SK-N-SH treated with all-trans-retinoic acid at 6 μM for 48 hours (cell line): ENCODE data around the gene IGSF11.
A peak's percentile ranks its signal among the peaks of the same experiment; 100 is the strongest.
"Not testable (repeated sequence)": the region's sequence is repeated elsewhere in the genome, so short reads cannot be mapped to it uniquely, and the experiment has no call there.

Source experiments
- ATAC-seq: fragments of 200-7000 bp; cut with Tn5 transposase; 3 replicates; pipeline ENCODE4 v1.9.1; 2020; ENCODE audit warnings: mild to moderate bottlenecking, moderate library complexity
- ARNTL ChIP-seq: fragments of 450-650 bp; formaldehyde crosslinking; IDR thresholded peaks from 2 replicates; pipeline ENCODE4 v1.5.0; 2020; ENCODE audit warnings: low read depth, mild to moderate bottlenecking, moderate library complexity, borderline replicate concordance
- BACH2 ChIP-seq: fragments of 250-450 bp; sonication (Bioruptor Pico); IDR thresholded peaks from 2 replicates; pipeline ENCODE4 v1.9.0; 2021; ENCODE audit warnings: mild to moderate bottlenecking, borderline replicate concordance
- CSDC2 ChIP-seq: fragments of 250-450 bp; sonication (Bioruptor Pico); IDR thresholded peaks from 2 replicates; pipeline ENCODE4 v1.5.0; 2020; ENCODE audit warnings: mild to moderate bottlenecking, moderate library complexity
- GLIS3 ChIP-seq: fragments of 250-450 bp; sonication (Bioruptor Pico); IDR thresholded peaks from 2 replicates; pipeline ENCODE4 v1.5.0; 2020; ENCODE audit warnings: mild to moderate bottlenecking, moderate library complexity
- ISL1 ChIP-seq: fragments of 250-450 bp; sonication (Bioruptor Pico); IDR thresholded peaks from 2 replicates; pipeline ENCODE4 v2.1.2; 2022; ENCODE audit warnings: mild to moderate bottlenecking, moderate library complexity
- OSR1 ChIP-seq: fragments of 250-450 bp; sonication (Bioruptor Pico); IDR thresholded peaks from 2 replicates; pipeline ENCODE4 v1.8.0; 2022; ENCODE audit warnings: moderate library complexity, mild to moderate bottlenecking, inconsistent platforms
- PPARA ChIP-seq: fragments of 250-450 bp; sonication (Bioruptor Pico); IDR thresholded peaks from 2 replicates; pipeline ENCODE4 v1.5.0; 2020; ENCODE audit warnings: mild to moderate bottlenecking, borderline replicate concordance
- RARB ChIP-seq: fragments of 250-450 bp; sonication (Bioruptor Pico); IDR thresholded peaks from 2 replicates; pipeline ENCODE4 v1.8.0; 2021; ENCODE audit warnings: mild to moderate bottlenecking, moderate library complexity
- SNAI2 ChIP-seq: fragments of 250-450 bp; sonication (Bioruptor Pico); IDR thresholded peaks from 2 replicates; pipeline ENCODE4 v1.5.0; 2020; ENCODE audit warnings: mild to moderate bottlenecking, moderate library complexity
- ZFP30 ChIP-seq: fragments of 450-650 bp; formaldehyde crosslinking; IDR thresholded peaks from 2 replicates; pipeline ENCODE4 v1.5.0; 2022; ENCODE audit warnings: mild to moderate bottlenecking, moderate library complexity
- ZNF565 ChIP-seq: fragments of 450-650 bp; formaldehyde crosslinking; conservative IDR thresholded peaks from 2 replicates; pipeline ENCODE4 v1.5.0; 2020; ENCODE audit warnings: low read depth, mild to moderate bottlenecking, moderate library complexity
- ZNF70 ChIP-seq: fragments of 450-650 bp; formaldehyde crosslinking; IDR thresholded peaks from 2 replicates; pipeline ENCODE4 v1.5.0; 2020; ENCODE audit warnings: mild to moderate bottlenecking, moderate library complexity
- ZNF8 ChIP-seq: fragments of 450-650 bp; formaldehyde crosslinking; IDR thresholded peaks from 2 replicates; pipeline ENCODE4 v1.5.0; 2020; ENCODE audit warnings: mild to moderate bottlenecking, moderate library complexity
- TF ChIP-seq, protein P1 (sequence below): fragments of 250-450 bp; sonication (Bioruptor Pico); IDR thresholded peaks from 2 replicates; pipeline ENCODE4 v1.8.0; 2020; ENCODE audit warnings: mild to moderate bottlenecking, moderate library complexity, borderline replicate concordance
- TF ChIP-seq, protein P2 (sequence below): fragments of 250-450 bp; sonication (Bioruptor Pico); IDR thresholded peaks from 2 replicates; pipeline ENCODE4 v1.8.0; 2021; ENCODE audit warnings: low read depth, mild to moderate bottlenecking, moderate library complexity, borderline replicate concordance
- TF ChIP-seq, protein P3 (sequence below): fragments of 250-450 bp; sonication (Bioruptor Pico); IDR thresholded peaks from 2 replicates; pipeline ENCODE4 v1.5.1; 2021; ENCODE audit warnings: mild to moderate bottlenecking, moderate library complexity
- TF ChIP-seq, protein P4 (sequence below): fragments of 250-450 bp; sonication (Bioruptor Pico); IDR thresholded peaks from 2 replicates; pipeline ENCODE4 v1.5.1; 2020; ENCODE audit warnings: low read depth, mild to moderate bottlenecking, moderate library complexity
- TF ChIP-seq, protein P5 (sequence below): fragments of 250-450 bp; sonication (Bioruptor Pico); IDR thresholded peaks from 2 replicates; pipeline ENCODE4 v1.5.0; 2020; ENCODE audit warnings: mild to moderate bottlenecking, moderate library complexity

IGSF11 gene

DNA sequence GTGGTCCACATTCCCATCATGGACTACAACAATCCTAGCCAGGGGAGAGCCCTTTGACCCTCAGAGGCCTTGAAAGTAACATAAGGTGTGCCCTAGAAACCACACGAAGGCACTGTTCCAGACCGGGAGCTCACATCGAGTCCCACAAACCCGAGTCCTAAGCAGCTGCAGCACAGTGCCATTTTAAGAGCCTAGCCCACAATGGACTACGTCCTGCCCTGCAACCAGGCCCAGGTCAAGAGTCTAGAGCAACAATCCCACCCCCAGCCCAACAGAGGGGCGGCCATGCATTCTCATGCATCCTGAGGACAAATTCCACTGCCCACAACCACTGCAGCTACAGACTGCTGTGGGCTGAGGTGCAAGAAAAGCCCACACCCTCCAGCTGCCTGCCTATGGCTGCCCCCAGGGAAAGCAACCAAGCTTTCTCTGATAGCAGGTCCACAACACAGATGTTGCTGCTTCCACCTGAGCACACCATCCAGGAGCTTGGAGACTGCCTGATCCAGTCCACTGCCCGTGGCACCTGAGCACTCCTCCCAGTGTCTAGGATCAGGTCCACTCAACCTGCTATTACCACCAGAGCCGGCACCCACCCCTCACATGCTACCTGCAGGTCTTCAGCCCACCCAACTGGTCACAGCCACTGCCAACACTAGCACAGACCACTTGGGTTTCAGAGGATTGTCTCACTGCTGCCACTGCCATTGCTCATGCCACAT is 56.8 kb downstream of the IGSF11 start (continued):
- no peak for TF ChIP-seq ZNF565 (CRISPR knock-in tag)
- TF ChIP-seq SNAI2 (CRISPR knock-in tag), result no peak
- TF ChIP-seq BACH2 (CRISPR knock-in tag), result no peak

DNA sequence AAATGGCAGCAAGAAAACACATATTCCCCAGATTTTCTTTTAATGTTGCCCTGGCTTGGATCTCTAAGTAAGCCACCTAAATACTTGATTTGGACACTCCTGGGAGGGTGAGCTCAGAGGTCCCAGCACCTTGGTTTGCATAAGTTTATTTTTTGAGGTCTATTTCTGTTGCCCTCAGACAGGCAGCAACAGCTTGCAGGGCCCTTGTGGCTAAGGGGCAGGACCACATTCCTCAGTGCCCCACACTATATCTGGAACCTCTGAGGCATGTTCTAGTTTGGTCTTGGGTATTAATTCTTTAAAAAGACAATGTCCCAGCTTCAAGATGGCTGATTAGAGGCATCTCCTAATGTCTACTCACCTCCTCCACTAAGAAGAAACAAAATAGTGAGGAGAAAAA is 57.5 kb downstream of the IGSF11 start:
- TF ChIP-seq ZNF70 (CRISPR knock-in tag) (no peak), ARNTL (no peak), OSR1 (CRISPR knock-in tag) (no peak), GLIS3 (no peak), ZNF565 (CRISPR knock-in tag) (no peak), ZFP30 (no peak)
- TF ChIP-seq, all 23 proteins: peak for 0
- no peak for ATAC-seq

DNA sequence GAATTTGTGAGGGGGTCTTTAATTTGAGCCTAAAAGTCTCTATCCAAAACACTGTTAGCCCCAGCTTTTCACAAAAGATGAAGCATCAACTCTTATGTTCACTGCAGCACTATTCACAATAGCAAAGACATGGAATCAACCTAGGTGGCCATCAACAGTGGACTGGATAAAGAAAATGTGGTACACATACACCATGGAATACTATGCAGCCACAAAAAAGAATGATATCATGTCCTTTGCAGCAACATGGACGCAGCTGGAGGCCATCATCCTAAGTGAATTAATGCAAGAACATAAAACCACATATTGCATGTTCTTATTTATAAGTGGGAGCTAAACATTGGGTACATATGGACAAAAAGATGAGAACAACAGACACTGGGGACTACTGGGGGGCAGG is 59.2 kb downstream of the IGSF11 start:
- TF ChIP-seq ZNF8 (CRISPR knock-in tag), result peak; percentile 57; the same call in 1 of the 2 replicates

DNA sequence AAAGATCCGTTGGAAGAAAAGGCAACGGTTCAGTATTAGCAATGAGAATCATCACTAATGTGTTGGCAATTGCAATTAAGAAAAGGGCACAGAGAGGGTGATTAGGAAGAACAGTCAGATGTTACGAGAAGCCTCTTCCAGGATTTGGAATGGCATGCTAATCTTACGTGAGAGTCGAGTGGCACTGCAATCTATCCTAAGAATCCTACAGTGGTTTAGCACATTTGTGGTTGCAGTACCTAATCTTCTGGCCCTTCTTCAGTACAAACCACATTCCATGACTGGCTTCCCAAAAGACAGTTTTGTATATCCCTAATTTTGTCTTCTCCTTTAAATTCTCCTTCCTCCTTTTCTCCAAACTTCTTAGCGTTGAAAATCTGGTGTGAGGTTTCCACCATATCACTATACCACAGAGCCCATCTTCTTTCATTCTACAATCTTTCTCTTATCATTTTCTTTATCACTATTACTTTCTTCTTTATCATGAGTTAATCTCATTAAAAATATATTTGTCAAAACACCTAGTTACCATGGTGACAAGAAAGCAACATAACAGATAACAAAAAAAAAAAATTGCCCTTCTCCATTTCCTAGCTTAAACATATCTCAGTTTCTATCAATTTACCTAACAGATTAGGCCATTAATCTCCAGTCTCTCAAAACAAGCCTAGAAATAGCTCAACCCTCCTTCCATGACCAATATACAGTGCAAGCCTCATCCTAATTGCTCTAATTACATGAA is 60.1 kb downstream of the IGSF11 start:
- TF ChIP-seq, protein P1, sequence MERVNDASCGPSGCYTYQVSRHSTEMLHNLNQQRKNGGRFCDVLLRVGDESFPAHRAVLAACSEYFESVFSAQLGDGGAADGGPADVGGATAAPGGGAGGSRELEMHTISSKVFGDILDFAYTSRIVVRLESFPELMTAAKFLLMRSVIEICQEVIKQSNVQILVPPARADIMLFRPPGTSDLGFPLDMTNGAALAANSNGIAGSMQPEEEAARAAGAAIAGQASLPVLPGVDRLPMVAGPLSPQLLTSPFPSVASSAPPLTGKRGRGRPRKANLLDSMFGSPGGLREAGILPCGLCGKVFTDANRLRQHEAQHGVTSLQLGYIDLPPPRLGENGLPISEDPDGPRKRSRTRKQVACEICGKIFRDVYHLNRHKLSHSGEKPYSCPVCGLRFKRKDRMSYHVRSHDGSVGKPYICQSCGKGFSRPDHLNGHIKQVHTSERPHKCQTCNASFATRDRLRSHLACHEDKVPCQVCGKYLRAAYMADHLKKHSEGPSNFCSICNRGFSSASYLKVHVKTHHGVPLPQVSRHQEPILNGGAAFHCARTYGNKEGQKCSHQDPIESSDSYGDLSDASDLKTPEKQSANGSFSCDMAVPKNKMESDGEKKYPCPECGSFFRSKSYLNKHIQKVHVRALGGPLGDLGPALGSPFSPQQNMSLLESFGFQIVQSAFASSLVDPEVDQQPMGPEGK (CRISPR knock-in tag), result no peak
- TF ChIP-seq ISL1 (CRISPR knock-in tag), result no peak
- TF ChIP-seq, protein P2, sequence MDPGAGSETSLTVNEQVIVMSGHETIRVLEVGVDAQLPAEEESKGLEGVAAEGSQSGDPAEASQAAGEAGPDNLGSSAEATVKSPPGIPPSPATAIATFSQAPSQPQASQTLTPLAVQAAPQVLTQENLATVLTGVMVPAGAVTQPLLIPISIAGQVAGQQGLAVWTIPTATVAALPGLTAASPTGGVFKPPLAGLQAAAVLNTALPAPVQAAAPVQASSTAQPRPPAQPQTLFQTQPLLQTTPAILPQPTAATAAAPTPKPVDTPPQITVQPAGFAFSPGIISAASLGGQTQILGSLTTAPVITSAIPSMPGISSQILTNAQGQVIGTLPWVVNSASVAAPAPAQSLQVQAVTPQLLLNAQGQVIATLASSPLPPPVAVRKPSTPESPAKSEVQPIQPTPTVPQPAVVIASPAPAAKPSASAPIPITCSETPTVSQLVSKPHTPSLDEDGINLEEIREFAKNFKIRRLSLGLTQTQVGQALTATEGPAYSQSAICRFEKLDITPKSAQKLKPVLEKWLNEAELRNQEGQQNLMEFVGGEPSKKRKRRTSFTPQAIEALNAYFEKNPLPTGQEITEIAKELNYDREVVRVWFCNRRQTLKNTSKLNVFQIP (CRISPR knock-in tag), result no peak
- no peak for TF ChIP-seq ZFP30
- TF ChIP-seq, protein P3, sequence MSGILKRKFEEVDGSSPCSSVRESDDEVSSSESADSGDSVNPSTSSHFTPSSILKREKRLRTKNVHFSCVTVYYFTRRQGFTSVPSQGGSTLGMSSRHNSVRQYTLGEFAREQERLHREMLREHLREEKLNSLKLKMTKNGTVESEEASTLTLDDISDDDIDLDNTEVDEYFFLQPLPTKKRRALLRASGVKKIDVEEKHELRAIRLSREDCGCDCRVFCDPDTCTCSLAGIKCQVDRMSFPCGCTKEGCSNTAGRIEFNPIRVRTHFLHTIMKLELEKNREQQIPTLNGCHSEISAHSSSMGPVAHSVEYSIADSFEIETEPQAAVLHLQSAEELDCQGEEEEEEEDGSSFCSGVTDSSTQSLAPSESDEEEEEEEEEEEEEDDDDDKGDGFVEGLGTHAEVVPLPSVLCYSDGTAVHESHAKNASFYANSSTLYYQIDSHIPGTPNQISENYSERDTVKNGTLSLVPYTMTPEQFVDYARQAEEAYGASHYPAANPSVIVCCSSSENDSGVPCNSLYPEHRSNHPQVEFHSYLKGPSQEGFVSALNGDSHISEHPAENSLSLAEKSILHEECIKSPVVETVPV (CRISPR knock-in tag), result no peak
- TF ChIP-seq RARB, result no peak
- TF ChIP-seq CSDC2 (CRISPR knock-in tag), result no peak
- TF ChIP-seq GLIS3, result no peak
- no peak for TF ChIP-seq ZNF565 (CRISPR knock-in tag)
- TF ChIP-seq BACH2 (CRISPR knock-in tag), result no peak
- no peak for TF ChIP-seq PPARA
- TF ChIP-seq ARNTL, result no peak
- TF ChIP-seq, protein P4, sequence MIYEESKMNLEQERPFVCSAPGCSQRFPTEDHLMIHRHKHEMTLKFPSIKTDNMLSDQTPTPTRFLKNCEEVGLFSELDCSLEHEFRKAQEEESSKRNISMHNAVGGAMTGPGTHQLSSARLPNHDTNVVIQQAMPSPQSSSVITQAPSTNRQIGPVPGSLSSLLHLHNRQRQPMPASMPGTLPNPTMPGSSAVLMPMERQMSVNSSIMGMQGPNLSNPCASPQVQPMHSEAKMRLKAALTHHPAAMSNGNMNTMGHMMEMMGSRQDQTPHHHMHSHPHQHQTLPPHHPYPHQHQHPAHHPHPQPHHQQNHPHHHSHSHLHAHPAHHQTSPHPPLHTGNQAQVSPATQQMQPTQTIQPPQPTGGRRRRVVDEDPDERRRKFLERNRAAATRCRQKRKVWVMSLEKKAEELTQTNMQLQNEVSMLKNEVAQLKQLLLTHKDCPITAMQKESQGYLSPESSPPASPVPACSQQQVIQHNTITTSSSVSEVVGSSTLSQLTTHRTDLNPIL, result no peak
- TF ChIP-seq, protein P5, sequence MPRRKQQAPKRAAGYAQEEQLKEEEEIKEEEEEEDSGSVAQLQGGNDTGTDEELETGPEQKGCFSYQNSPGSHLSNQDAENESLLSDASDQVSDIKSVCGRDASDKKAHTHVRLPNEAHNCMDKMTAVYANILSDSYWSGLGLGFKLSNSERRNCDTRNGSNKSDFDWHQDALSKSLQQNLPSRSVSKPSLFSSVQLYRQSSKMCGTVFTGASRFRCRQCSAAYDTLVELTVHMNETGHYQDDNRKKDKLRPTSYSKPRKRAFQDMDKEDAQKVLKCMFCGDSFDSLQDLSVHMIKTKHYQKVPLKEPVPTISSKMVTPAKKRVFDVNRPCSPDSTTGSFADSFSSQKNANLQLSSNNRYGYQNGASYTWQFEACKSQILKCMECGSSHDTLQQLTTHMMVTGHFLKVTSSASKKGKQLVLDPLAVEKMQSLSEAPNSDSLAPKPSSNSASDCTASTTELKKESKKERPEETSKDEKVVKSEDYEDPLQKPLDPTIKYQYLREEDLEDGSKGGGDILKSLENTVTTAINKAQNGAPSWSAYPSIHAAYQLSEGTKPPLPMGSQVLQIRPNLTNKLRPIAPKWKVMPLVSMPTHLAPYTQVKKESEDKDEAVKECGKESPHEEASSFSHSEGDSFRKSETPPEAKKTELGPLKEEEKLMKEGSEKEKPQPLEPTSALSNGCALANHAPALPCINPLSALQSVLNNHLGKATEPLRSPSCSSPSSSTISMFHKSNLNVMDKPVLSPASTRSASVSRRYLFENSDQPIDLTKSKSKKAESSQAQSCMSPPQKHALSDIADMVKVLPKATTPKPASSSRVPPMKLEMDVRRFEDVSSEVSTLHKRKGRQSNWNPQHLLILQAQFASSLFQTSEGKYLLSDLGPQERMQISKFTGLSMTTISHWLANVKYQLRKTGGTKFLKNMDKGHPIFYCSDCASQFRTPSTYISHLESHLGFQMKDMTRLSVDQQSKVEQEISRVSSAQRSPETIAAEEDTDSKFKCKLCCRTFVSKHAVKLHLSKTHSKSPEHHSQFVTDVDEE (CRISPR knock-in tag), result no peak
- ATAC-seq, result no peak

More for the DNA sequence above, 59.2 kb downstream of the IGSF11 start:
- ATAC-seq, result not testable (repeated sequence)
